Parathyroid adenoma (tissue), 2 donors: Measurements from ENCODE around the gene TIMP2.

Experiments
- H2AFZ ChIP-seq: fragments of 300-600 bp; sonication (generic); one replicate; pipeline ENCODE4 v1.7.0; 2017; ENCODE audit warnings: antibody characterized with exemption, mild to moderate bottlenecking
- H3K27ac ChIP-seq: fragments of 300-600 bp; sonication (generic); one replicate; pipeline ENCODE4 v1.7.0; 2017
- H3K27me3 ChIP-seq: fragments of 300-600 bp; sonication (generic); one replicate; pipeline ENCODE4 v1.7.0; 2017; ENCODE audit warnings: low read length; ENCODE audit not compliant: control insufficient read depth, insufficient read depth
- H3K36me3 ChIP-seq: fragments of 300-600 bp; sonication (generic); one replicate; pipeline ENCODE4 v1.7.0; 2017; ENCODE audit warnings: low read length; ENCODE audit not compliant: control insufficient read depth, insufficient read depth
- H3K4me1 ChIP-seq: fragments of 300-600 bp; sonication (generic); one replicate; pipeline ENCODE4 v1.7.0; 2017; ENCODE audit warnings: control low read depth
- H3K4me2 ChIP-seq: fragments of 300-600 bp; sonication (generic); one replicate; pipeline ENCODE4 v1.7.0; 2017; ENCODE audit warnings: low read length
- H3K4me3 ChIP-seq: fragments of 300-600 bp; sonication (generic); one replicate; pipeline ENCODE4 v1.7.0; 2017; ENCODE audit warnings: low read depth, low read length
- H3K79me2 ChIP-seq: fragments of 300-600 bp; sonication (generic); one replicate; pipeline ENCODE4 v1.7.0; 2017; ENCODE audit warnings: control low read depth
- H3K9ac ChIP-seq: fragments of 300-600 bp; sonication (generic); one replicate; pipeline ENCODE4 v1.7.0; 2017; ENCODE audit warnings: mild to moderate bottlenecking
- H3K9me3 ChIP-seq: fragments of 300-600 bp; sonication (generic); one replicate; pipeline ENCODE4 v1.7.0; 2017; ENCODE audit warnings: low read length; ENCODE audit not compliant: control insufficient read depth
- CTCF ChIP-seq: fragments of 300-600 bp; sonication (generic); IDR thresholded peaks from one replicate; pipeline ENCODE4 v1.7.0; 2017; ENCODE audit warnings: antibody characterized with exemption, mild to moderate bottlenecking
- donor health status: primary hyperparathyroidism.

Gene TIMP2

DNA sequence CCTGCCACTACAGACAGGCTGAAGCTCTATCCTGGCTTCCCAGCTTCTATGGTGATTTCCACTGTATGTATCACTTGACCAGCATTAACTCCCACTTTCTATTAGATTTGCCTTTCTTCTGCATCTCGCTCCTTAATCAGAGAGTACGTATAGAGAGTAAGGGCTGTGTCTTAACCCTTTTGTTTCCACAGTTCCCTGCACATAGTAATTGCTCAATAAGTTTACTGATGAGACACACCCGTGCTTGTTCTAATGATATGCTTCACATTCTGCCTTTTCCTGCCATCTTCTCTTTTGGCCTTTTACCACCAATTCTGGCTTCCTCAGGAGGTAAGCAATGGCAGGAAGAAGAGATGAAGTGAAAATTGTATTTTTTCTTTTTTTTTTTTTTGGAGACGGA is 64.0 kb downstream of the TIMP2 start:
- Histone ChIP-seq H3K9me3 (no peaks in the 10 kb centered on the region), H3K4me3 (no peak overlapping the region), H3K4me2 (no peak overlapping the region), H3K9ac (no peak overlapping the region), H3K36me3 (no peaks in the 10 kb centered on the region), H2AFZ (no peak overlapping the region), H3K79me2 (no peaks in the 10 kb centered on the region), H3K27me3 (no peaks in the 10 kb centered on the region), H3K27ac (no peak overlapping the region), H3K4me1 (no peaks in the 10 kb centered on the region)
- TF ChIP-seq CTCF, result no peak

GRCh38 chr17:78859051-78859450 is 66.1 kb downstream of the TIMP2 start:
- no peak overlapping the region for H3K9ac ChIP-seq
- no peaks in the 10 kb centered on the region for H3K79me2 ChIP-seq
- H3K27me3 ChIP-seq, result no peaks in the 10 kb centered on the region
- no peaks in the 10 kb centered on the region for H3K9me3 ChIP-seq
- no peak overlapping the region for H3K4me3 ChIP-seq
- TF ChIP-seq CTCF, result no peak
- no peaks in the 10 kb centered on the region for H3K4me1 ChIP-seq
- H2AFZ ChIP-seq, result no peak overlapping the region
- H3K4me2 ChIP-seq, result no peak overlapping the region
- H3K27ac ChIP-seq, result no peak overlapping the region
- no peaks in the 10 kb centered on the region for H3K36me3 ChIP-seq

- Histone ChIP-seq H3K36me3 (no peaks in the 10 kb centered on the region), H3K4me2 (no peak overlapping the region), H2AFZ (no peak overlapping the region)
Observed at GRCh38 chr17:78857266-78857665, 67.9 kb downstream of the TIMP2 start.

DNA sequence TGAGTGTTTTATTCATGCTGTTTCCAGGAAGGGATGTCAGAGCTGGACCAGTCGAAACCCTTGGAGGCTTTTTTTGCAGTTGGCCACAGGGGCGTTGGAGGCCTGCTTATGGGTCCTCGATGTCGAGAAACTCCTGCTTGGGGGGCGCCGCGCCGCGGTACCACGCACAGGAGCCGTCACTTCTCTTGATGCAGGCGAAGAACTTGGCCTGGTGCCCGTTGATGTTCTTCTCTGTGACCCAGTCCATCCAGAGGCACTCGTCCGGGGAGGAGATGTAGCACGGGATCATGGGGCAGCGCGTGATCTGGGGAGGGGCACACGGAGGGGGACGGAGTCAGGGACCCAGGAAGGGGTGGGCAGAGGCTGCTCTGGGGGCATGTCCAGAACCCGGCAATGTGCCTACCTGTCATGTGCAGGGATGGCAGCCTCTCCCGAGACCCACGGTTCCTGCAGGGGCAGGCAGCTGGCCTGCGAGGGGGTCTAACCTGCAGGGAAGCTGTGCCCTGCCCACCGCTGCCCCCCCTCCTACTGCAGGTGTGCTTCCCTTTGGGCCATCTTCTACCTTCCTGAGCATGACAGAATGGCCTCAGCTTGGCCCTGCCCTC is 69.5 kb downstream of the TIMP2 start:
- Histone ChIP-seq H3K4me1 (no peaks in the 10 kb centered on the region), H3K27ac (no peak overlapping the region), H3K9ac (no peak overlapping the region), H3K4me3 (no peak overlapping the region), H3K27me3 (no peaks in the 10 kb centered on the region), H3K9me3 (no peaks in the 10 kb centered on the region), H3K79me2 (no peaks in the 10 kb centered on the region), H3K4me2 (no peak overlapping the region), H3K36me3 (no peaks in the 10 kb centered on the region), H2AFZ (no peak overlapping the region)
- no peak for TF ChIP-seq CTCF

More at GRCh38 chr17:78857266-78857665, 67.9 kb downstream of the TIMP2 start:
- Histone ChIP-seq H3K79me2 (no peaks in the 10 kb centered on the region), H3K27ac (no peak overlapping the region), H3K27me3 (no peaks in the 10 kb centered on the region), H3K4me1 (no peaks in the 10 kb centered on the region), H3K9ac (no peak overlapping the region), H3K4me3 (no peak overlapping the region), H3K9me3 (no peaks in the 10 kb centered on the region)
- no peak for TF ChIP-seq CTCF

DNA sequence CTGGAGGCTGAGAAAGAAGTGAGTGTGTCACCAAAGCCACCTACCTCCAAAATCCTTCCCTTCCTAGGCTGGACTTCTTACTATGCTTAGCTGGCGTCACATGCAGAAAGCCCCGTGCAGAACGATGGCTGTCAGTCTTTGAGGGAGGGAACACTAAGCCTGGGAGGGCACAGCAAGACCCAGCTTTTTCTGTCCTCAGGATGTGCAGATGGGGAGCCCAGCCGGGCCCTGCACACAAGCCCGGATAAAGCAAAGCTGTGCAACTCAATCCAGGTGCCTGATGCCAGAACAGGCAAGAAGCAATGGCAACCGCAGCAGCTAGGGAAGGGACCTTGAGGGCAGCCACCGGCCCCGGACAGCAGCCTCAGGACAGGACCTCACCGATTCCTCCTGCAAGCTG is 70.7 kb downstream of the TIMP2 start:
- Histone ChIP-seq H3K9ac (no peak overlapping the region), H3K79me2 (no peaks in the 10 kb centered on the region), H3K4me3 (no peak overlapping the region), H3K27ac (no peak overlapping the region), H3K27me3 (no peaks in the 10 kb centered on the region), H2AFZ (no peak overlapping the region), H3K4me2 (no peak overlapping the region), H3K4me1 (no peaks in the 10 kb centered on the region), H3K36me3 (no peaks in the 10 kb centered on the region), H3K9me3 (no peaks in the 10 kb centered on the region)
- TF ChIP-seq CTCF, result no peak
